Measurements from ENCODE around the gene FGFRL1. TPM values are rescaled to one million over a fixed set of nuclear protein-coding genes. Genes with fewer than 3 reads are reported as not detected.

Gene FGFRL1
- total RNA-seq, 3 donors from 2014 or later, result 19.8 to 40.0 (median 22.9) TPM

DNA sequence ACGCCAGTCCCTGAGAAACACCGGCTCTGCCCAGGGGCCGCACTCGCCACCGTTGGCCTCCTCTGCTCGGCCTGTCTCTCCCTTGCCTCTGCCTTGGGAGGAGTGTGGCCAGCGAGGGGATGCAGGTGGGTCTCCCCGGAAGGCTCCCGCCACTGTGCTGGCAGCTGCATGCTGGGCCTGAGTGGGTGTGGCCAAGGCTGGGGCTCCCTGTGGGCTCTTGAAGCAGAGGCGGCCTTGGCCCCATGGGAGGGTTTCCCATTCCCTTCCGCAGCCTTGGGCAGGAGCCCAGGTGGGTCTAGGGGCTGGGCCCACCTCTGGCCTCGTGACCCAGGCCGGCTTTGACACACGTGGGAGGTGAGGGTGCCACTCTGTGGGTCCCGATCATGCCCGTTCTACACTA, 19.1 kb downstream of the FGFRL1 start:
- Histone ChIP-seq H3K36me3 (no peaks in the 10 kb centered on the region), H3K27me3 (peaks cover 3 to 25% of the 10 kb centered on the region in 2 donors), H3K4me1 (peaks cover 0 to 16% of the 10 kb centered on the region in 2 donors), H3K4me3 (no peak overlapping the region), H3K27ac (no peak overlapping the region), H3K9me3 (no peaks in the 10 kb centered on the region)
- TF ChIP-seq POLR2A (IDR thresholded peaks at IDR 0.05) (no peak), POLR2AphosphoS5 (IDR thresholded peaks at IDR 0.05) (no peak)
- TF ChIP-seq, protein P1, sequence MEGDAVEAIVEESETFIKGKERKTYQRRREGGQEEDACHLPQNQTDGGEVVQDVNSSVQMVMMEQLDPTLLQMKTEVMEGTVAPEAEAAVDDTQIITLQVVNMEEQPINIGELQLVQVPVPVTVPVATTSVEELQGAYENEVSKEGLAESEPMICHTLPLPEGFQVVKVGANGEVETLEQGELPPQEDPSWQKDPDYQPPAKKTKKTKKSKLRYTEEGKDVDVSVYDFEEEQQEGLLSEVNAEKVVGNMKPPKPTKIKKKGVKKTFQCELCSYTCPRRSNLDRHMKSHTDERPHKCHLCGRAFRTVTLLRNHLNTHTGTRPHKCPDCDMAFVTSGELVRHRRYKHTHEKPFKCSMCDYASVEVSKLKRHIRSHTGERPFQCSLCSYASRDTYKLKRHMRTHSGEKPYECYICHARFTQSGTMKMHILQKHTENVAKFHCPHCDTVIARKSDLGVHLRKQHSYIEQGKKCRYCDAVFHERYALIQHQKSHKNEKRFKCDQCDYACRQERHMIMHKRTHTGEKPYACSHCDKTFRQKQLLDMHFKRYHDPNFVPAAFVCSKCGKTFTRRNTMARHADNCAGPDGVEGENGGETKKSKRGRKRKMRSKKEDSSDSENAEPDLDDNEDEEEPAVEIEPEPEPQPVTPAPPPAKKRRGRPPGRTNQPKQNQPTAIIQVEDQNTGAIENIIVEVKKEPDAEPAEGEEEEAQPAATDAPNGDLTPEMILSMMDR (IDR thresholded peaks at IDR 0.05), result no peak
- intact Hi-C loops (cut with DNase I; ENCODE audit: low total_unique reads), result no loop called here
- DNase-seq (ENCODE audit: low spot score in 2 of 2), result no peak

DNA sequence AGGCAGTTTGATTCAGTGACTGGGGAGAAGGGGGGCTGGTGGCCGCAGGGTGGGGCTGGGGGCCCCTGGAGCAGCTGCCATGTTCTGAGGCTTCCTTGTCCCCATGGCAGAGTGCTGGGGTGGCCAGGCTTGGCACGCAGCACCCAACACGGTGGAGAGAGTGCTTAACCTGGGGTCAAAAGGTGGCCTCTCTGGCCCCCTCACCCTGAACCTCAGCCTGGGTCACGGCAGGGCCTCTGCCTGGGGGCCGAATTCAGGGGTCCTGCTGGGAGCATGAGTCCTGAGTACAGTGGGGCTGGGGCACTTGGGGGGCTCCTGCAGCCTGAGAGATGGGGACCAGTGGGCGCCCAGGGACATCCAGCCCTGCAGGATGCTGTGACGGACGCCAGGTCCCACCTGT, 19.9 kb downstream of the FGFRL1 start:
- intact Hi-C loops (cut with DNase I; ENCODE audit: low total_unique reads), result no loop called here
- no peak overlapping the region for H3K4me3 ChIP-seq
- DNase-seq (ENCODE audit: low spot score in 2 of 2), result no peak
- H3K27me3 ChIP-seq, result peaks cover 3 to 25% of the 10 kb centered on the region in 2 donors
- H3K9me3 ChIP-seq, result no peaks in the 10 kb centered on the region
- no peaks in the 10 kb centered on the region for H3K36me3 ChIP-seq
- TF ChIP-seq, protein P1 (IDR thresholded peaks at IDR 0.05), result no peak
- TF ChIP-seq POLR2A (IDR thresholded peaks at IDR 0.05), result no peak
- TF ChIP-seq POLR2AphosphoS5 (IDR thresholded peaks at IDR 0.05), result no peak
- peaks cover 0 to 16% of the 10 kb centered on the region in 2 donors for H3K4me1 ChIP-seq
- no peak overlapping the region for H3K27ac ChIP-seq

DNA sequence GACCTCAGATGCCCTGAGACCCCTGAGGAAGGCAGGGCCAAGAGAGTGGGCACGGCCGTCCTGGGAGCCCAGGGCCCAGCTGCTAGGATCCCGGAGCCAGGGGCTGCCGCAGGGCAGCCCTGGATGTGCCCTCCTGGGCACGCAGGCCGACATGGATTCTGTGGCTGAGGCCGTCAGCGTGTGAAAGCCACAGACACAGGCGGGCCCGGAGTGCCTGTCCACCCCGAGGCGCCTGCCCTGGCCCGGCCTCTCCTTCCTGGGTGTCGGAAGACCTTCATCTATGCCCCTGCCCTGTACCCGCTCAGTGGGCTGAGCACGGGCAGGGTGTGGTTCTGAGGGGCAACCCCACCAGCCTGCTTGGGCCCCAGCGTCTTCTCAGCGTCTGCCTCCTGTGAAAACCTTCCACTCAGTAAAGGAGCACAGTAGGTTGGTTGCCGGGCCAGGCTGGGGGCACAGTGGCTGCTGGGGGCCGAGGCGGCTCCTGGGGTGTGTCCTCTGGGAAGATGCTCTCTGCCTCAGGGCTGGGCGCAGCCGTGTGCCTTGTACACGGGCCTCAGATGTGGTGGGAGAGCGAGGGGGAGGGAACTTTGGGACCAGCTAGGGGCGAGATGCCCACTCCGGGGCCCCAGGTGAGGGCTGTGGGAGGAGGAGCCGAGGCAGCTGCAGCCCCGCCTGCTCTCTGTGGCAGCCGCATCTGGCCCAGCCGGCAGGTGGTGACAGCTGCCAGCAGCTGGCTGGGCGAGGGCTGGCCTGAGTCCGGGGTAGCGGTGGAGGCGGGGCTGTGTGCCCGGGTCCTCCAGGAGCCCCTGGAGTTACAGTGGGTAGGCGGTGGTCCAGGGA, 20.8 kb downstream of the FGFRL1 start:
- TF ChIP-seq POLR2A (IDR thresholded peaks at IDR 0.05), result no peak
- TF ChIP-seq, protein P1 (IDR thresholded peaks at IDR 0.05), result peak in 1 of 3 donors; percentile 11
- Histone ChIP-seq H3K9me3 (no peaks in the 10 kb centered on the region), H3K36me3 (no peaks in the 10 kb centered on the region), H3K27me3 (peaks cover 3 to 25% of the 10 kb centered on the region in 2 donors), H3K27ac (no peak overlapping the region), H3K4me3 (no peak overlapping the region), H3K4me1 (peaks cover 0 to 16% of the 10 kb centered on the region in 2 donors)
- DNase-seq (ENCODE audit: low spot score in 2 of 2), result no peak
- intact Hi-C loops (cut with DNase I; ENCODE audit: low total_unique reads), result no loop called here

DNA sequence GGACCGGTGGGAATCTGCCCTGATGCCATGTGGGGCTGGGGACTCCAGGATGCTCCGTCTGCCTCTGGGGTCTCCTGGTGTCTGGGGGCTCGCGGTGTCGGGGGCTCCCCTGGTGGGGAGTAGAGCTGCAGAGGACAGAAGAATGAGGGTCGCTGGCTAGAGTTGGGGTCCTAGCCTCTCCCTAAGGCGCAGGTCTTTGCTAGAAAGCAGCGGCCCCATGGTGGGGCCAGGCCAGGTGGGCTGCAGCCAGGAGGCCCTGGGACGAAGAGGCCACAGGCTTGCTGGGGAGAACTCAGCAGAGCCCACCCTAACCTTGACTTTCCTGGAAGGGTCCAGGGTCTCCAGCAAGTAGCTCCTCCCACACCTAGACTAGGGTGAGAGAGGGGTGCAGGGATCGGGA, 21.4 kb downstream of the FGFRL1 start:
- TF ChIP-seq POLR2A (IDR thresholded peaks at IDR 0.05), result no peak
- no peak for TF ChIP-seq POLR2AphosphoS5 (IDR thresholded peaks at IDR 0.05)
- TF ChIP-seq, protein P1 (IDR thresholded peaks at IDR 0.05), result no peak
- H3K36me3 ChIP-seq, result no peaks in the 10 kb centered on the region
- peaks cover 3 to 25% of the 10 kb centered on the region in 2 donors for H3K27me3 ChIP-seq
- intact Hi-C loops (cut with DNase I; ENCODE audit: low total_unique reads), result no loop called here
- no peak overlapping the region for H3K27ac ChIP-seq
- no peaks in the 10 kb centered on the region for H3K9me3 ChIP-seq
- DNase-seq (ENCODE audit: low spot score in 2 of 2), result no peak
- peaks cover 0 to 16% of the 10 kb centered on the region in 2 donors for H3K4me1 ChIP-seq
- no peak overlapping the region for H3K4me3 ChIP-seq

DNA sequence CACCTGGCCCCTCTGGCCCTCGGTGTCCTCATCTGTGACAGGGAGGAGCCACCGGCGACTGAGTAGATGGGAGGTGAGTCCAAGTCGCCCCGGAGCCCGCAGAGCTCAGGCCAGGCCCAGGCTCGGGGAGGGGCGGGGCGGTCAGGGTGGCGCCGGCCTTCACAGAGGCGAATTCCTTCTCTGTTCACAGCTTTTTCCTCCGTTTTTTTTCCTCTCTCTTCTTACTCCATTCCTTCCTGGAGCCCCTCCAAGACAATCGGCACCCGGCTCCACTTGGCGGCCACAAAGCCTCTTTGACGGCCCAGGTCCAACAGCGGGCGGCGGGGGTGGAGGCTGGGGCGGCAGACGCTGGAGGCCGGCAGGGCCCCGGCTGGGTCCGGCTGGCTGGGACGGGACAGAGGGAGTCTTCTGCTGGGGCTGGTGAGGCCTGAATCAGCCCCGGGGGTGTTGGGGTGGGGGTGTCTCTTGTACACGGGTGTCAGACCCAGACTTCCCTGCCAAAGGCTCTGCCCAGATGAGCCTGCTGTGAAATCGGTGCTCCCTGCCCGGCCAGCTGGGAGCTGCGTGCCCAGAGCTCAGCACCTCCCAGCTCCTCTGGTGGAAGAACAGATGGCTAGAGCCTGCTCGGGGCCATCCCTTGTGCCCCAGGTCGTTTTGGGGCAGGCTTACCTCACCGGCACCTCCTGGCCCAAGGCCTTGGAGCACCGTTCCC, 22.6 kb downstream of the FGFRL1 start:
- peak overlapping the region; percentile 10 to 57 (median 22) for H3K4me3 ChIP-seq
- no peaks in the 10 kb centered on the region for H3K9me3 ChIP-seq
- H3K36me3 ChIP-seq, result no peaks in the 10 kb centered on the region
- H3K27ac ChIP-seq, result peak overlapping the region; percentile 52 to 82
- peaks cover 3 to 25% of the 10 kb centered on the region in 2 donors for H3K27me3 ChIP-seq
- peaks cover 0 to 16% of the 10 kb centered on the region in 2 donors for H3K4me1 ChIP-seq
- no peak for DNase-seq (ENCODE audit: low spot score in 2 of 2)
- intact Hi-C loops (cut with DNase I; ENCODE audit: low total_unique reads), result no loop called here
- TF ChIP-seq POLR2AphosphoS5 (IDR thresholded peaks at IDR 0.05) (no peak), POLR2A (IDR thresholded peaks at IDR 0.05) (no peak)
- TF ChIP-seq, protein P1 (IDR thresholded peaks at IDR 0.05), result no peak

Data from breast epithelium (tissue), 4 donors.